Caco-2 (cell line): ENCODE data around the gene PSMD13. TPM values are rescaled to one million over a fixed set of nuclear protein-coding genes. Genes with fewer than 3 reads are reported as not detected.

Source experiments
- BruUV-seq: library from RNA; stranded (reverse); fragments of 400-500 nt; replicated peaks from 2 replicates; lab custom pipeline; 2021; lab: Mats Ljungman, UMichigan
- CTCF ChIA-PET: fragments of 300-600 bp; sonication (Branson Sonifier 250); formaldehyde crosslinking; loops from one replicate; lab custom pipeline; 2022; ENCODE audit warnings: antibody characterized with exemption; lab: Charles Lee
- POLR2A ChIA-PET: fragments of 300-600 bp; sonication (Branson Sonifier 250); formaldehyde crosslinking; loops from one replicate; lab custom pipeline; 2022; ENCODE audit warnings: antibody characterized with exemption; lab: Charles Lee
- DNase-seq, 2 experiments: peaks; one replicate each; pipeline versions ENCODE4 v3.0.0 to v3.0.0-alpha.2; 2020 to 2022
- H3K27me3 ChIP-seq: replicated peaks from 2 replicates; pipeline ENCODE4 v1.6.0; 2011; ENCODE audit warnings: low read length; ENCODE audit not compliant: control insufficient read depth, insufficient read depth
- H3K36me3 ChIP-seq: 2 replicates; pipeline ENCODE4 v1.5.1; 2011; ENCODE audit warnings: low read length; ENCODE audit not compliant: control insufficient read depth, insufficient read depth
- H3K4me1 ChIP-seq: fragments of 250-450 bp; sonication (Bioruptor Pico); 2 replicates; pipeline ENCODE4 v1.5.1; 2020; ENCODE audit warnings: mild to moderate bottlenecking
- H3K4me3 ChIP-seq: 2 replicates; pipeline ENCODE4 v1.5.1; 2011; ENCODE audit warnings: low read depth, mild to moderate bottlenecking, control low read depth, low read length
- H3K9me3 ChIP-seq: fragments of 250-450 bp; sonication (Bioruptor Pico); 2 replicates; pipeline ENCODE4 v1.5.1; 2020; ENCODE audit warnings: mild to moderate bottlenecking, moderate library complexity
- H3K27ac Mint-ChIP-seq: one replicate; pipeline ENCODE4 v1.8.0; 2022; ENCODE audit warnings: mixed read lengths; ENCODE audit not compliant: unreplicated experiment
- H3K27me3 Mint-ChIP-seq: one replicate; pipeline ENCODE4 v1.8.0; 2022; ENCODE audit warnings: mixed read lengths; ENCODE audit not compliant: insufficient read depth, unreplicated experiment
- H3K36me3 Mint-ChIP-seq: one replicate; pipeline ENCODE4 v1.8.0; 2022; ENCODE audit warnings: mild to moderate bottlenecking, mixed read lengths; ENCODE audit not compliant: insufficient read depth, unreplicated experiment
- H3K4me1 Mint-ChIP-seq: one replicate; pipeline ENCODE4 v1.8.0; 2022; ENCODE audit warnings: low read depth, mixed read lengths; ENCODE audit not compliant: unreplicated experiment
- H3K4me3 Mint-ChIP-seq: one replicate; pipeline ENCODE4 v1.8.0; 2022; ENCODE audit warnings: mild to moderate bottlenecking, moderate library complexity, mixed read lengths; ENCODE audit not compliant: unreplicated experiment
- H3K9me3 Mint-ChIP-seq: one replicate; pipeline ENCODE4 v1.8.0; 2022; ENCODE audit warnings: mixed read lengths; ENCODE audit not compliant: unreplicated experiment
- CTCF ChIP-seq, 2 experiments: fragments of 200-600 bp in 1 of 2; IDR thresholded peaks; 1 replicate in 1 of 2; 2 replicates in 1 of 2; pipeline versions ENCODE4 v1.5.1 to v1.8.0; 2011 to 2022; ENCODE audit warnings: antibody characterized with exemption in 1 of 2, control low read depth in 1 of 2, inconsistent platforms in 1 of 2, low read depth in 1 of 2, low read length in 1 of 2, mild to moderate bottlenecking in 1 of 2, moderate library complexity in 1 of 2; ENCODE audit not compliant: insufficient read depth in 1 of 2, severe bottlenecking in 1 of 2, unreplicated experiment in 1 of 2
- intact Hi-C: fragments of 100-400 bp; cut with micrococcal nuclease; formaldehyde crosslinking; loops from one replicate; pipeline ENCODE4 v1.10.0; 2022; ENCODE audit not compliant: unreplicated experiment
- total RNA-seq: library from RNA; stranded (reverse); gene quantifications from 2 replicates; pipeline ENCODE4 v1.2.3, GENCODE V29; 2022

The PSMD13 gene
- total RNA-seq, 1 experiment from 2014 or later: 172 TPM

DNA sequence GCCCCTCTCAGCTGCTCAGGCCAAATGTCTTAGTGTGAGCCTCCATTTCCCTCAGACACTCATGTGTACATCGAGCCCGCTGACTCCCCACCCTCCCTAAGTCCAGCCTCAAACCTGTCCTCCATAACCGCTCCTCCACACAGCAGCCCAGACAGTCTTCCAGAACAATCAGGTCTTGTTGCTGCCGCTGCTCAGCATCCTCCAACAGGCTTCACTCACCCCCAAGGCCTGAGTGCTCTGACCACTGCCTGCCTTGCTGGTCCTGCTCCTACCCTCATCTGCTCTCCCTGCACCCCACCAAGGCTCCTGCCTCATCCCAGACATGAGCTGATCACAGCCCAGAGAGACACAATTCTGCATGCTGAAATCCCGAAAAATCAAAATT lies 17.1 kb downstream of the PSMD13 start:
- Histone ChIP-seq H3K9me3 (no peaks in the 10 kb centered on the region), H3K36me3 (peaks cover 5% of the 10 kb centered on the region), H3K4me1 (no peaks in the 10 kb centered on the region), H3K27me3 (no peaks in the 10 kb centered on the region), H3K4me3 (no peak overlapping the region)
- POLR2A ChIA-PET: no interaction called here
- Mint-ChIP-seq H3K4me1 (no peaks in the 10 kb centered on the region), H3K27me3 (no peaks in the 10 kb centered on the region), H3K4me3 (no peak overlapping the region), H3K27ac (no peak overlapping the region), H3K9me3 (peaks cover 9% of the 10 kb centered on the region), H3K36me3 (peaks cover 59% of the 10 kb centered on the region)
- no TSS peak for BruUV-seq
- intact Hi-C loops: no loop called here
- DNase-seq: no peak
- CTCF ChIA-PET: no interaction called here
- TF ChIP-seq CTCF (IDR thresholded peaks at IDR 0.05; ENCODE audit: insufficient read depth in 1 of 2, low read depth in 1 of 2, low read length in 1 of 2, severe bottlenecking in 1 of 2, unreplicated experiment in 1 of 2): no peak

GRCh38 chr11:255176-255575 lies 18.4 kb downstream of the PSMD13 start:
- TF ChIP-seq CTCF (IDR thresholded peaks at IDR 0.05; ENCODE audit: insufficient read depth in 1 of 2, low read depth in 1 of 2, low read length in 1 of 2, severe bottlenecking in 1 of 2, unreplicated experiment in 1 of 2): no peak
- H3K4me1 Mint-ChIP-seq: no peaks in the 10 kb centered on the region
- ChIA-PET POLR2A (no interaction called here), CTCF (interaction anchor here (1.0 kb wide), 1 partner anchor 193 kb away, joined by 4 read pairs; no protein-coding TSS in a partner anchor)
- Histone ChIP-seq H3K4me1 (no peaks in the 10 kb centered on the region), H3K9me3 (no peaks in the 10 kb centered on the region), H3K27me3 (no peaks in the 10 kb centered on the region), H3K4me3 (no peak overlapping the region), H3K36me3 (peaks cover 3% of the 10 kb centered on the region)
- H3K27ac Mint-ChIP-seq: no peak overlapping the region
- no TSS peak for BruUV-seq
- no peak for DNase-seq
- peaks cover 9% of the 10 kb centered on the region for H3K9me3 Mint-ChIP-seq
- H3K4me3 Mint-ChIP-seq: no peak overlapping the region
- no peaks in the 10 kb centered on the region for H3K27me3 Mint-ChIP-seq
- peaks cover 52% of the 10 kb centered on the region for H3K36me3 Mint-ChIP-seq
- intact Hi-C loops: no loop called here

DNA sequence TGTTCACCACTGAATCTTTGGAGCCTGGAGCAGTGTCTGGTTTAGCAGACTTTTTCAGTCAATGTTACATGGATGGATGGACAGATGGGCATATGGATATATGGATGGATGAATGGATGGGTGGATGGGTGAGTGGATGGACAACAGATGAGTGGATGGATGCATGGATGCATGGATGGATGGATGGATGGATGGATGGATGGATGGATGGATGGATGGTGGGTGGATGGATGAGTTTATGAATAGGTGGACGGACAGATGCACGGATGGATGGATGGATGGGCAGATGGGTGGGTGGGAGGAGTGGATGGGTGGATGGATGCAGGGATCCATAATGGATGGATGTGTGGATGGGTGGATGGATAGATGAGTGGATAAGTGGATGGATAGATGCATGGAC lies 19.0 kb downstream of the PSMD13 start:
- TF ChIP-seq CTCF (IDR thresholded peaks at IDR 0.05; ENCODE audit: insufficient read depth in 1 of 2, low read depth in 1 of 2, low read length in 1 of 2, severe bottlenecking in 1 of 2, unreplicated experiment in 1 of 2): no peak
- Mint-ChIP-seq H3K27me3 (no peaks in the 10 kb centered on the region), H3K27ac (no peak overlapping the region), H3K4me3 (no peak overlapping the region), H3K4me1 (no peaks in the 10 kb centered on the region), H3K36me3 (peaks cover 47% of the 10 kb centered on the region), H3K9me3 (peaks cover 14% of the 10 kb centered on the region)
- intact Hi-C loops: no loop called here
- Histone ChIP-seq H3K4me1 (no peaks in the 10 kb centered on the region), H3K9me3 (no peaks in the 10 kb centered on the region), H3K4me3 (no peak overlapping the region), H3K36me3 (peaks cover 3% of the 10 kb centered on the region), H3K27me3 (no peaks in the 10 kb centered on the region)
- no peak for DNase-seq
- BruUV-seq: no TSS peak
- CTCF ChIA-PET: no interaction called here
- POLR2A ChIA-PET: no interaction called here
